ENCODE data around the gene YIPF2.

- TF ChIP-seq POLR2A (IDR thresholded peaks at IDR 0.05; ENCODE audit: low read length) (no peak), GATA1 (IDR thresholded peaks at IDR 0.05; ENCODE audit: low read depth, low read length) (no peak)
Observed at GRCh38 chr19:10922638-10923014, 5.8 kb downstream of the YIPF2 start.

Data from erythroblast (primary cell).